ENCODE results near the gene THAP5.
"Not testable (repeated sequence)": the region's sequence is repeated elsewhere in the genome, so short reads cannot be mapped to it uniquely, and the experiment has no call there.

Gene THAP5

DNA sequence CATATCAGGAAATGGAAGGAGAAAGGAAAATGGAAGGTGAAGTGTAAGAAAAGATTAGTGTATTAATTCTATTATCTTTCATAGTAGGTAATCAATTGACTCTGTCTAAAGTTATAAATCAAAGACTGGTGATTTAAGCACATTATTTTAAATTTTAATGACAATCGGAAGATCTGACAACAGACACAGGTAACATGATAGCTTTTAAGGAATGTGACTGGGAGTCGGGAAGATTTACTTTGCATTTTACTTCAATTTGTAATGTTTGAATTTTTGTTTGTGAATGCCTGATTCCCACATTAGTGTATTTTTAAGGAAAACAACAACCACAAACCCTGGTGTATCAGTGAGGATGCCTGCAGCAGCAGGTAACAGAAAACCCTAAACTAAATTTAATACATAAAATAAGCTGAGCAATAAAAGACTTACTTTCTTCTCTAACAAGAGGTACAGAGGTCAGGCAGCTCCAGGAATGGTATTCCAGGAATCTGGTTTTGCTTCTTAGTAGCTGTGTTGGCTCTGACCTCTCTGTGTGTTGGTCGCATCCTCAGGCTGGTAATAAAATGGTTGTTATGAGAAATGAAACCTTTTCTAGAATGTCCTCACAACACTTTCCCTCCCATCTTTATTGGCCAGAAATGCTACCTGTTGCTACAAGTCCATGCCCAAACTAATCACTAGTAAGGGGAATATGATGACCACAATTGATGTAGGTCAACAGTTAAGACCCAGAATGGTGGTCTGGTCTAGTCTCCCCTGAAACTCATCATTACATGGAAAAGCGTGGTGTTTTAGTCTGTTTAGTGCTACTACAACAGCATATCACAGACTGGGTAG lies 12.4 kb upstream of the THAP5 start:
- DNase-seq: no peak

DNA sequence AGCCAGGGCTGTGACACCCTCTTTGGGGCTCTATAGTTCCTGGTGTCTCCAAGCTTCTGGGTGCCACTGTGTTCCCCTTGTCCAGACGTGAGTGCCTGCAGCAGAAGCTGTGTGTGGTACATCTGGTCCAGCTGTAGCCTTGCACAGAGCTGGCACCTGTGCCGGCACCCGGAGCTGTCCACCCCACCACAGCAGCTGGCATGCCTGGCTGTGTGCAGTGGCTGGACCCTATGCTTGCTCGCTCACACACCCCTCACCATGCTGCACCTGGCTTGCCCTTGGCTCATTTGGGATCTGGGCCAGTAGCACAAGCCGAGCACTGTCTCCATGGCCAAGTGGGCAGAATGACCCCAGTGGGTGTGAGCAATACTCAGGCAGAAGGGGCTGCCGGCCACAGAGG lies 10.8 kb upstream of the THAP5 start:
- no peak for DNase-seq

DNA sequence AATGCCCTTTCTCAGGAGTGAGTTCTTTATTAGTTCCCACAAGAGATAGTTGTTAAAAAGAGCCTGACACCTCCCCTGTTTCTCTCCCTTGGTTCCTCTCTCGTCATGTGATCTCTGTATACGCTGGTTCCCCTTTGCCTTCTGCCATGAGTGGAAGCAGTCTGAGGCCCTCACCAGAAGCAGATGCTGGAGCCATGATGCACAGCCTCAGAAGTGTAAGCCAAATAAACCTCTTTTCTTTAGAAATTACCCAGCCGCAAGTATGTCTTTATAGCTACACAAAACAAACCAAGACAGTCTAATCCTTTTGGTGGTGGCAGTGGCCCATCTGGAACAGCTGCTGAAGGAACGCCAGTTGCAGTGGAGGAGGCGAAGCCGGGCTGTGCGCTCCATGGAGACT lies 9.4 kb upstream of the THAP5 start:
- no peak for DNase-seq

DNA sequence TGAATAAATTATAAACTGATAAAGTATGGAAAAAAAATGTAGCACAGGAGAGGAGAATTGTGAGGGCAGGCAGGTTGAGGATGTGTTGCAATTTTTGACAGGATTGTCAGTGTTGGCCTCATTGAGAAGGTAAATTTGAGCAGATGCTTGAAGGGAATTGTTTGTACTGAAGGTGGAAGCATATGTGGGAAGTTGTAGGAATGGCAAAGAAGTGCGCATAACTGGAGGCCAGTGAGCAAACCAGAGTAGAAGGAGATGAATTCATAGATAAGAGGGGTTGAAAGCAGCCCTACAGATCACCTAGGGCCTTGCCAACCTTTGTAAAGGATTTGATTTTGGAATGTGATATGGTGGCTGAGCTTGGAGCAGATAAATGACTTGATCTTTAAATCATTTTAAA lies 6.6 kb upstream of the THAP5 start:
- DNase-seq: no peak

DNA sequence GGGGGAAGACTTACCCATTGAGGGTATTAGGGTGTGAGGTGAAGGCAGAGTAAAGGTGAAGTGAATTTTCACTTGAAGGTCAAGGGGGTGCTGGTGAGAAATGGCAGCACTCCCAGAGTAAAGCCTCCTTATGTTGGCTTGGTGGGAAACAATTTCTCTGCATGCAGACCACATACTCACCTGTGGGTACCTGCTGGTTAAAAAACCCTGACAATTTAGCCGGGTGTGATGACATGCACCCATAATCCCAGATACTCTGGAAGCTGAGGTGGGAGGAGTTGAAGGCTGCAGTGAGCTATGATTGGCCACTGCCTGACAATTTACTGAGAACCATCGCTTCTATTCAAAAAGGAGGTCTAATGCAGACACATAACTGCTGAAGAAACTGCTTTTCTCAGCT lies 5.7 kb upstream of the THAP5 start:
- DNase-seq: no peak

DNA sequence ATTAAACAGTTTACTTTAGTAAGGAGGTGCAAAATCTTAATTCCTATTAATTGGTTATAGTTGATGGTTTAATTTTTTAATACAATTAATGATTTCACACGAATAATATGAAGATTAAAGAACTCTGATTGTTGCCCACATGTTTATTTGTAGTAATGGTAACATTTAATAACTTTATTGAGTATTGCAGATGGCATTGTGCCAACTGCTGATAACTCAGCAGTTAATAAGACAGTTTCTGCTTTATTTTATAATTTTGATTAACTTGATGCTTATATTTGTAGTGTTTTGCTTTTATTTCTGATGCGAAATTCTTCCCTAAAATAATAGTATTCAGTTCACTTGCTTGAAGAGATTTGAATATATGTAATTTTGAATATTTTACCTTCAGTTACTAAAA lies 3.0 kb upstream of the THAP5 start:
- no peak for DNase-seq

DNA sequence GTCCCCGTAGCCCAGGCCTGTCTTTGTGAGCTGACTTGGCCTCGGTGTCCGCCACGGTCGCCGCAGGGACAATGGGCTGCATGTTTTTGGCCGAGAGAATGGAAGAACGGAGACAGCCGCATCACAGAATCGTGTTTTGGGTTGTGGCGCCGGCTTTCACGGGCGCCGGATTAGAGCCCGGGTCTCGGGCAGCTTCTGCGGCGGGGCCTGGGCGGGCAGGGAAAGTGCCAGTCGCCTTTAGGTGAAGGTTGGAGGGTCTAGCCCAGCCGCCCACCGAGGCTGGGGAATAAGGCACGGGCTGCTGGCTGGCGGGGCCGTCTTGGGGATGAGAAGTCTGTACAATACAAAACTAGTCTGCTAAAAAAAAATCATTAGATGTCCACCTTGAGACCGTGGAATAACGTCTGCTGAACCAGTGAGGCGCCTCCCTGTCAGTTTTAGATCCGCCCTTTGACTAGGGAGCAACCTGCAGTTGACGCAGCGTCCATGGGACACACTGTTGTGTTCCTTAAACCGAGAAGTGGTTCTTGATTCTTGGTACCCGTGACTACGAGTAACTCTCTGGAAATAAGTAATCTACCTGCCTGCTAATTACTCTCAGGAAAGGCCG lies 745 bp upstream of the THAP5 start:
- DNase-seq: no peak

DNA sequence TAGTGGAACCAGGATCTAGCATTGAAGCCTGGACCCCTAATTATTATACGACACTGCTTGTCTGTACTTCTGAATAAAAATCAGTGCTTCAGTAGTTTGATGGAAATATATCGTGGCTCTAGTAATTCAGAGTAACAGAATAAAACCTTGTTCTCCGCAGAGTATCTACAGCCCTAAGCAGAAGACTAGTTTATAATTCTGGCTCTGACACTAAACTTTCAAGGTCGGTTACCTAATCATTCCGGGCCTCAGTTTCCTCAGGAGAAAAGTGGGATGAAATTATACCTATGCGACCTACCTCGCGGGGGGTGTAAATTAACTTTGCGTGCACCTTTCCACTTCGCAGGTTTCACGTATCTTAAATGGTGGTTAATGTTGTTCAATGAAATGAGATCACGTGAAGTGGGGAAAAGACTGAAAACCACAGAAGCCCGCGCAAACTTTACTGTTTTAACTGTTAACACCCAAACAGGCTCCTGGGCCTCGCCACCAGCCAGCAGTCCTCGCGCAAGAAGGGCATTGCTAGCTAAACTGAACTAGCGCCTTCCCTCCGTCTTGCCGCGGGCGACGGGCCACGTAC lies 615 bp downstream of the THAP5 start:
- DNase-seq: no peak

DNA sequence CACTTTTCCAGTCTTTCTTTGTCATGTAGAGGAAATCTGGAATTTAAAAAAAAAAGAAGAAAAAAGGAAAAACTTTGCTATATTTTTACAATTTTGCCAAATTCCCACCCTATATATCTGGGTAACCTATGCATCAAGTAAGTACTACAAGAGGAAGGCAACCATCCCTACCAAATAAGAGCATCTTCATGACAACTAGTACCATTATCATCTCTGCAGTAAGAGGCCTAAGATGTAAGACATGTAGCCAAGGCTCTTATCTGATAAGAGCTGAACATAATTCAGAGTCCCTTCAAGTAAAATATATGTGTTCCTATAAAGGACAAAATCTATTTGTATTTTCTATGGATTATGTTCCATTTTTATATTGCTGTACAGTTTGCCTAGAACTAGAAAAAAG lies 3.5 kb downstream of the THAP5 start:
- no peak for DNase-seq

DNA sequence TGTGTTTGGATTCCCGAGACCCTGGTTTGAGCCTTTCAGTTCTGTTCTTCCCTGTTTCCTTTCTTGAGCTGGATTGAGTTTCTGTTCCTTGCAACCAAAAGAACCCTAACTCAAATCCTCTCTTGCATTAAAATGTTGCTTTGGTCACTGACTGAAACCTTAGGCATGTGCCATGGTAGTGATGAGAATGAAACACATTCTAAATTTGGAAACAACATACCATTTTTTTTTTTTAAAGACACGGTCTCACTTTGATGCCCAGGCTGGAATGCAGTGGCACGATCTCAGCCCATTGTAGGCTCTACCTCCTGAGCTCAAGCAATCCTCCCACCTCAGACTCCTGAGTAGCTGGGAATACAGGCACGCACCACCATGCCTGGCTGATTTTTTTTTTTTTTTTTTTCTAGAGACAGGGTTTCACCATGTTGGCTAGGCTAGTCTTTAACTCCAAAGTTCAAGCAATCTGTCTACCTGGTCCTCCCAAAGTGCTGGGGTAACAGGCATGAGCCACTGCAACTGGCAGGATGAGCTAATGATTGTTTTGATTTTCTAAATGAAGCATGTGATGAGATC lies 8.4 kb downstream of the THAP5 start:
- DNase-seq: no peak

DNA sequence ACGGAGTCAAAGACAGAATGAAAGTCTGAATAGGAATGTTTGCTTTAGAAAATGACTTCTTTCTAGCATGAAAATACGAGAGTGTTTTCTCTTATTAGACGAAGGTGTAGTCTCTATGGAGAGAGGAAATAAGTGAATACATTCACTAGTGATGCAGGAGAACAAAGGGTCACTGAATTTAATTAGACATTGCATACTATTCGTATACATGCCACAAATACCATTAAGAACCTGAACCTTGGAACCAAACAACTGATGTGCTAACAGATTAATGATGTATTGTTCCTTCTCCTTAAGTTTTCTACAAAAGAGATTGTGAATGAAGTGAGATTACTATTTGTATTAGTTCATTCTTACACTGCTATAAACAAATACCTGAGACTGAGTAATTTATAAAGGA lies 10.3 kb downstream of the THAP5 start:
- DNase-seq: no peak

DNA sequence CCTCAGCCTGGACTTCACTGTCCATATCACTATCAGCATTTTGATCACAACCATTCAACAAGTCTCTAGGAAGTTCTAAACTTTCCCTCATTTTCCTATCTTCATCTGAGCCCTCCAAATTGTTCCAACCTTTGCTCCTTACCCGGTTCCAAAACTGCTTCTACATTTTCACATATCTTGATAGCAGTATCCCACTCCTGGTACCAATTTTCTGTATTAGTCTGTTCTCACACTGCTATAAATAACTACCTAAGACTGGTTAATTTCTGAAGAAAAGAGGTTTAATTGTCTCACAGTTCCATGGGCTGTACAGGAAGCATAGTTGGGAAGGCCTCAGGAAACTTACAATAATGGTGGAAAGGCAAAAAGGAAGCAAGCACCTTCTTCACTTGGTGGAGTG lies 11.9 kb downstream of the THAP5 start:
- no peak for DNase-seq

DNA sequence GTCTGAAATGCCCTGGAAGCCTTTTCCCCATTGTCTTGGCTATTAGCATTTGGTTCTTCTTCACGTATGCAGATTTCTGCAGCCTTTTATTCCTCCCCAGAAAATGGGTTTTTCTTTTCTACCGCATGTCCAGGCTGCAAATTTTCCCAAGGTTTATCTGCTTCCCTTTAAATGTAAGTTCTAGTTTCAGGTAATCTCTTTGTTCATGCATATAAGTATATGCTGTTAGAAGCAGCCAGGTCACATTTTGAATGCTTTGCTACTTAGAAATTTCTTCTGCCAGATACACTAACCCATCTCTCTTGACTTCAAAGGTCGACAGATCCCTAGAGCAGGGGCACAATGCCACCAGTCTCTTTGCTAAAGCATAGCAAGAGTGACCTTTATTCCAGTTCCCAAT lies 12.3 kb downstream of the THAP5 start:
- DNase-seq: no peak

DNA sequence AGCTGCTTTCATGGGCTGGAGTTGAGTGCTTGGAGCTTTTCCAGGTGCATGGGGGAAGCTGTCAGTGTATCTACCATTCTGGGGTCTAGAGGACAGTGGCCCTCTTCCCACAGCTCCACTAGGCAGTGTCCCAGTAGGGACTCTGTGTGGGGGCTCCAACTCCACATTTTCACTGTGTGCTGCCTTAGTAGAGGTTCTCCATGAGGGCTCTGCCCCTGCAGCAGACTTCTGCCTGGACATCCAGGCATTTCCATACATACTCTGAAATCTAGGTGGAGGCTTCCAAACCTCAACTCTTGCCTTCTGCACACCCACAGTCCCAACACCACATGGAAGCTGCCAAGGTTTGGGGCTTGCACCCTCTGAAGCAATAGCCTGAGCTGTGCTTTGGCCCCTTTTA lies 12.8 kb downstream of the THAP5 start:
- not testable (repeated sequence) for DNase-seq

DNA sequence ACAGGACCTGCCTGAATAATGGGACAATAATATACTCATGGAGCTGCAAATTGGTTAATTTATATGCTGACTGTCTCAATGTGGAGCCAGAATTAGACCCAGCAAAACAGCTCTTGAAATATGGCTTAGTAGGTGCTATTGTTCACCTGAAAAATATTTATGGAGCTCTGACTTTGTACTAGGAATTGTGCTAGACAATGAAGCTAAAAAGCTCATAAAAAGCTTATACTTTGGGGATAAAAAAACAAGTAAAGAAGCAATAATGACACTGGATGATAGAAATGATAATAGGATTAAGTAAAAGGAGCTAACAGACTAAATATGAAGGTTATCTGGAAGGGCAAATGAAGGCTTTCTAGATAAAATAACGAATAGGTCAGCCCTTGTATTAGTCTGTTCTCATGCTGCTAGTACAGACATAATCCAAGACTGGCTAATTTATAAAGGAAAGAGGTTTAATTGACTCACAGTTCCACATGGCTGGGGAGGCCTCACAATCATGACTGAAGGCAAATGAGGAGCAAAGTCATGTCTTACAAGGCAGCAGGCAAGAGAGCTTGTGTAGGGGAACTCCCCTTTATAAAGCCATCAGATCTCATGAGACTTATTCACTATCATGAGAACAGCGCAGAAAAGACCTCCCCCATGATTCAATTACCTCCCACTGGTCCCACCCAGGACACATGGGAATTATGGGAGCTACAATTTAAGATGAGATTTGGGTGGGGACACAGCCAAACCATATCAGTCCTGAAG lies 21.2 kb downstream of the THAP5 start:
- DNase-seq: not testable (repeated sequence)

DNA sequence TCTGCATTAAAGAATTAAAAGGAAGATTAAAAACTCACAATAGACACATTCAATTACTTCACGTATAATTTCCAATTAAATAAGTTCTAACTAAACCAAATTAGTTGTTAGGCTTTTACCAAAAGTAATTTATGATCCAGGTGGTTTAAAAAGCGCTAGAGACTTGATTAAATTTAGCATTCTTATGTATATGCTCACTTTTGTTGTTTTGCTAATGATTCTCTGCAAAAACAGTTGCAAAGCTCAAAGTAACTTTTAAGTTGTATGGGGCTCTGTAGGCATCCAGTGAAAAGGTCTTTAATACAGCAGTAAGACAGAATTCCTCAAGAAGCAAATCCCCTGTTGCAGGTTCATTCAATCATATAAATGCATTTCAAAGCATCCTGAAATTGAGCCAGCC lies 28.0 kb downstream of the THAP5 start:
- no peak for DNase-seq

DNA sequence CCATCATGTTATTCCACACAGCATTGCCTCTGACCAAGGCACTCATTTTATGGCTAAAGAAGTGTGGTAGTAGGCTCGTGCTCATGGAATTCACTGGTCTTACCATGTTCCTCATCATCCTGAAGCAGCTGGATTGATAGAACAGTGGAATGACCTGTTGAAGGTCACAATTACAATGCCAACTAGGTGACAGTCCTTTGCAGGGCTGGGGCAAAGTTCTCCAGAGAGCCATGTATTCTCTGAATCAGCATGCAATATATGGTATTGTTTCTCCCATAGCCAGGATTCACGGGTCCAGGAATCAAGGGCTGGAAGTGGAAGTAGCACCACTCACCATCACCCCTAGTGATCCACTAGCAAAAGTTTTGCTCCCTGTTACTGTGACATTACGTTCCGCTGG lies 30.8 kb downstream of the THAP5 start:
- not testable (repeated sequence) for DNase-seq

DNA sequence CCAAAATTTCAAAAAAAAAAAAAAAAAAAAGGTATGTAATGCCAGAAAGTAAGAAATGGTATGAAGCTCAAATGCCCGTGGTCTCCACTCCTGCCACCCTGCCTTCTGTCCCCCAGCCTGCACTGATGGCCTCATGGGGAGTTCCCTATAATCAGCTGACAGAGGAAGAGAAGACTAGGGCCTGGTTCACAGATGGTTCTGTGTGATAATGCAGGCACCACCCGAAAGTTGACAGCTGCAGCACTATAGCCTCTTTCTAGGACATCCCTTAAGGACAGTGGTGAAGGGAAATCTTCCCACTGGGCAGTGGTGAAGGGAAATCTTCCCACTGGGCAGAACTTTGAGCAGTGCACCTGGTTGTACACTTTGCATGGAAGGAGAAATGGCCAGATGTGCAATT lies 31.3 kb downstream of the THAP5 start:
- not testable (repeated sequence) for DNase-seq

DNA sequence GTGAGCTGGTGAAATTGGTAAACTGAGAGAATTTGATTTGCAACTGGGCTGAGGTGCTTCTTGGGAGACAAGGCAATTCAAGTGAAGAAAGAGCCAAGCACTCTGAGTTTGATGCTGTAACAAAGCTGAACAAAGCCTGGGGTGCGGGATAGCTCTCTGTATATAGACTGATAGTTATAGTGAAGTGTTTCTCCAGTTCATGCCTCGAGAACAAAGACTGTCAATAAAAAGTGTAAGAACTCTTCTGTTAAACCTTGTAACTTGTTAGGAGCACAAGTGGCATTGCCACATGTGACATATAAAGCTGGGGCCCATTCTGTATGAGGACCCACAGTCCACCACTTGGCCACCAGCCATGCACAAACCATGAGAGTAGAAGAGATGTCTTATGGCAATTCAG lies 32.3 kb downstream of the THAP5 start:
- no peak for DNase-seq

DNA sequence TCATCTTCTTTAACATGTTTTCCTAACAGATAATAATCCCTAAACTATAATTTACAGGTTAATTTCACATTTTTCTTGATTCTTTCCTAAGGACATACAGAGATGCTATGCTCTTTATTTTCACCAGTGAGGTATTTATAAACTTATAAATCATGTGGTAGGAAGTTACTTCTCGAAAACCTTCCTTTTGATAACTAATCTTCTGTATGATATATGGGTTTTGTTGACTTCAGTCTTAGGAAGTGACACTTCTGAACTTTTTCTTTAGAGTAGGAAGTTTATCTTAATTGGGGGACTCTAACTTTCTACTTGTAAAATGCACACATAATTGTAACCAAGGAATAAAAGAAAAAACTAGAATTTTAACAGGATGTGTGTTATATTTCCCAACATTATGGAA lies 33.8 kb downstream of the THAP5 start:
- DNase-seq: no peak

DNA sequence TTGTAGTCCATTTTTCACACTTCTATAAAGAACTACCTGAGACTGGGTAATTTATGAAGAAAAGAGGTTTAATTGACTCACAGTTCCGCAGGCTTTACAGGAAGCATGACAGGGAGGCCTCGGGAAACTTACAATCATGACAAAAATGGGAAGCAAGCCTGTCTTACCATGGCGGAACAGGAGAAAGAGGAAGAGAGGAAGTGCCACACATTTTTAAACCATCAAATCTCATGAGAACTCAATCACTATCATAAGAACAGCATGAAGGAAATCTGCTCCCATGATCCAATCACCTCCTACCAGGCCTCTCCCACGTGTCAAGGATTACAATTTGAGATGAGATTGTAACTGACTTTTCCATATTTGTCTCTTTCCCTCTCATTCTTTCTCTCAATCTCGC lies 34.2 kb downstream of the THAP5 start:
- DNase-seq: no peak

DNA sequence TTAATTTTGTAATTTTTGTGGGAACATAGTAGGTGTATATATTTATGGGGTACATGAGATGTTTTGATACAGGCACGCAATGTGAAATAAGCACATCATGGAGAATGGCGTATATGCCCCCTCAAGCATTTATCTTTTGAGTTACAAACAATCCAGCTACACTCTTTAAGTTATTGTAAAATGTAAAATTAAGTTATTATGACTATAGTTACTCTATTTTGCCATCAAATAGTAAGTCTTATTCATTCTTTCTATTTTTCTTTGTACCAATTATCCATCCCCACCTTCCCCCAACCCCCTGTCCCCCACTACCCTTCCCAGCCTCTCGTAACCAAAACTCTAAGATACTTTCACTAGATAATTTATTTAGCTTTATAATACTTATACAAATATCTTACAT lies 35.8 kb downstream of the THAP5 start:
- DNase-seq: no peak

DNA sequence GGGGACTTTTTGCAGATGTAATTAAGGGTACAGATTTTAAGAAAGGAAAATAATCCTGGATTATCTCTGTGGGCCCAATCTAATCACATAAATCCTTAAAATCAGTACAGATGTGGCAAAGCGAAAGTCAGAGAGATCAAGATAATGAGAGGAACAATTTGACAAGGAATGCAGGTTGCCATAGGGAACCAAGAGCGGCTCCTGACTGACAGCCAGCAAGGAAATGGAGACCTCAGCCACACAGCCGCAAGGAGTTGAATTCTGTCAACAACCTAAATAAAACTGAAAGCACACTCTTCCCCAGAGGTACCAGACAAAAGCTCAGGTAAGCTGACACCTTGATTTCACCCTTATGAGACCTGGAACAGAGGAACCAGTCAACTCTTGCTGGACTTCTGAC lies 40.2 kb downstream of the THAP5 start:
- DNase-seq: no peak
